K562 (cell line): ENCODE data around the gene GTPBP6. TPM values are rescaled to one million over a fixed set of nuclear protein-coding genes. Genes with fewer than 3 reads are reported as not detected.

ENCODE experiments used
- CREBBP ChIP-seq: IDR thresholded peaks from one replicate; pipeline ENCODE4 v1.6.1; 2012; ENCODE audit warnings: low read depth, mild to moderate bottlenecking, control low read depth, inconsistent platforms, low read length
- CSDE1 ChIP-seq, 2 experiments: fragments of 450-650 bp; IDR thresholded peaks; 2 replicates each; pipeline ENCODE4 v1.6.1; 2016; ENCODE audit warnings: mild to moderate bottlenecking in 1 of 2
- EZH2 ChIP-seq: IDR thresholded peaks from 2 replicates; pipeline ENCODE4 v1.6.1; 2012; ENCODE audit warnings: low read depth, mild to moderate bottlenecking, inconsistent platforms, low read length, borderline replicate concordance
- FIP1L1 ChIP-seq: fragments of 200-400 bp; formaldehyde crosslinking; IDR thresholded peaks from 2 replicates; pipeline ENCODE4 v1.6.1; 2018; ENCODE audit warnings: mild to moderate bottlenecking, low read depth, low read length; ENCODE audit not compliant: poor library complexity, severe bottlenecking
- HMG20A ChIP-seq: fragments of 450-650 bp; formaldehyde crosslinking; conservative IDR thresholded peaks from 2 replicates; pipeline ENCODE4 v1.4.0; 2020; ENCODE audit warnings: mild to moderate bottlenecking, mixed read lengths
- HOXB6 ChIP-seq: fragments of 250-450 bp; sonication (Bioruptor Pico); IDR thresholded peaks from 2 replicates; pipeline ENCODE4 v1.5.1; 2022; ENCODE audit warnings: mild to moderate bottlenecking, borderline replicate concordance
- HSF4 ChIP-seq: fragments of 250-450 bp; sonication (Bioruptor Pico); IDR thresholded peaks from 2 replicates; pipeline ENCODE4 v2.1.2; 2022; ENCODE audit warnings: mild to moderate bottlenecking, moderate library complexity, borderline replicate concordance
- KHSRP ChIP-seq: fragments of 450-650 bp; IDR thresholded peaks from 2 replicates; pipeline ENCODE4 v1.6.1; 2017
- NBN ChIP-seq: fragments of 450-650 bp; IDR thresholded peaks from 2 replicates; pipeline ENCODE4 v1.6.1; 2016; ENCODE audit warnings: low read depth, mild to moderate bottlenecking
- NCOR1 ChIP-seq: fragments of 450-650 bp; IDR thresholded peaks from 2 replicates; pipeline ENCODE4 v1.6.1; 2016; ENCODE audit warnings: mild to moderate bottlenecking, moderate library complexity
- NR2C2 ChIP-seq, 2 experiments: fragments of 200-800 bp in 1 of 2; sonication (Bioruptor generic) in 1 of 2; sonication (generic) in 1 of 2; formaldehyde crosslinking in 1 of 2; IDR thresholded peaks; 2 replicates each; pipeline versions ENCODE4 v1.6.1 to v1.8.0; 2016 to 2022; ENCODE audit warnings: mild to moderate bottlenecking in 1 of 2, missing compliant biosample characterization in 1 of 2, missing genetic modification characterization in 1 of 2, missing genetic modification reagents in 1 of 2
- NR2F6 ChIP-seq: fragments of 450-650 bp; formaldehyde crosslinking; IDR thresholded peaks from 2 replicates; pipeline ENCODE4 v1.4.0; 2020; ENCODE audit warnings: mild to moderate bottlenecking
- PURB ChIP-seq: sonication (generic); formaldehyde crosslinking; IDR thresholded peaks from 2 replicates; pipeline ENCODE4 v1.9.0; 2021; ENCODE audit warnings: low read depth, mild to moderate bottlenecking, missing genetic modification reagents
- SMAD3 ChIP-seq: fragments of 450-650 bp; formaldehyde crosslinking; conservative IDR thresholded peaks from 2 replicates; pipeline ENCODE4 v1.4.0; 2020; ENCODE audit warnings: mild to moderate bottlenecking
- SRSF1 ChIP-seq: fragments of 200-400 bp; formaldehyde crosslinking; IDR thresholded peaks from 2 replicates; pipeline ENCODE4 v1.6.1; 2017; ENCODE audit warnings: mild to moderate bottlenecking, low read depth, low read length, moderate library complexity
- TCF7L2 ChIP-seq: fragments of 150-350 bp; IDR thresholded peaks from 2 replicates; pipeline ENCODE4 v1.6.1; 2016; ENCODE audit warnings: low read depth, mild to moderate bottlenecking, low read length, moderate library complexity
- XRCC5 ChIP-seq: fragments of 200-400 bp; formaldehyde crosslinking; IDR thresholded peaks from 2 replicates; pipeline ENCODE4 v1.6.1; 2017; ENCODE audit warnings: low read depth, mild to moderate bottlenecking, low read length
- ZKSCAN1 ChIP-seq: fragments of 150-350 bp; IDR thresholded peaks from 2 replicates; pipeline ENCODE4 v1.6.1; 2016; ENCODE audit warnings: low read depth, low read length
- ZNF224 ChIP-seq: sonication (generic); formaldehyde crosslinking; IDR thresholded peaks from 2 replicates; pipeline ENCODE4 v1.8.0; 2022; ENCODE audit warnings: mild to moderate bottlenecking, missing genetic modification reagents
- ZNF778 ChIP-seq: fragments of 450-650 bp; formaldehyde crosslinking; IDR thresholded peaks from 2 replicates; pipeline ENCODE4 v1.4.0; 2020; ENCODE audit warnings: mild to moderate bottlenecking, moderate library complexity
- polyA plus RNA-seq, 8 experiments: library from polyadenylated mRNA; depleted of rRNA in 4 of 8; stranded (reverse) in 5 of 8; unstranded in 3 of 8; fragments of >200 nt; fragmentation: Nextera tagmentation in 2 of 8; fragmentation: Illumina TruSeq in 1 of 8; extraction: Ambion mirVana in 2 of 8; extraction: Trizol in 1 of 8; gene quantifications; 2 replicates each; pipeline versions ENCODE4 v1.2.1 to v1.2.3, GENCODE V29; 2011 to 2014; ENCODE audit warnings: inconsistent platforms in 1 of 8, missing spikeins in 1 of 8
- total RNA-seq, 7 experiments: library from RNA; depleted of rRNA in 6 of 7; stranded (reverse); fragments of >200 nt in 6 of 7; fragmentation: Illumina TruSeq in 2 of 7; extraction: Trizol in 2 of 7; gene quantifications; 2 replicates each; pipeline versions ENCODE4 v1.2.1 to v1.2.3, GENCODE V29; 2011 to 2021; ENCODE audit warnings: low replicate concordance in 1 of 7
- TF ChIP-seq, protein P1 (sequence below): fragments of 450-650 bp; IDR thresholded peaks from 2 replicates; pipeline ENCODE4 v1.6.1; 2018; ENCODE audit not compliant: partially characterized antibody
- TF ChIP-seq, protein P2 (sequence below): fragments of 250-450 bp; sonication (Bioruptor Pico); IDR thresholded peaks from 2 replicates; pipeline ENCODE4 v1.8.0; 2021; ENCODE audit warnings: moderate library complexity, mild to moderate bottlenecking, inconsistent platforms
- TF ChIP-seq, protein P3 (sequence below): fragments of 450-650 bp; IDR thresholded peaks from 2 replicates; pipeline ENCODE4 v1.6.1; 2016

GTPBP6 gene
- total and polyA plus RNA-seq, 9 of the 15 experiments (the other 6 are each of a cell fraction or from before 2014, with no cell fraction given): 0.24 to 35.2 (median 8.0) TPM

DNA sequence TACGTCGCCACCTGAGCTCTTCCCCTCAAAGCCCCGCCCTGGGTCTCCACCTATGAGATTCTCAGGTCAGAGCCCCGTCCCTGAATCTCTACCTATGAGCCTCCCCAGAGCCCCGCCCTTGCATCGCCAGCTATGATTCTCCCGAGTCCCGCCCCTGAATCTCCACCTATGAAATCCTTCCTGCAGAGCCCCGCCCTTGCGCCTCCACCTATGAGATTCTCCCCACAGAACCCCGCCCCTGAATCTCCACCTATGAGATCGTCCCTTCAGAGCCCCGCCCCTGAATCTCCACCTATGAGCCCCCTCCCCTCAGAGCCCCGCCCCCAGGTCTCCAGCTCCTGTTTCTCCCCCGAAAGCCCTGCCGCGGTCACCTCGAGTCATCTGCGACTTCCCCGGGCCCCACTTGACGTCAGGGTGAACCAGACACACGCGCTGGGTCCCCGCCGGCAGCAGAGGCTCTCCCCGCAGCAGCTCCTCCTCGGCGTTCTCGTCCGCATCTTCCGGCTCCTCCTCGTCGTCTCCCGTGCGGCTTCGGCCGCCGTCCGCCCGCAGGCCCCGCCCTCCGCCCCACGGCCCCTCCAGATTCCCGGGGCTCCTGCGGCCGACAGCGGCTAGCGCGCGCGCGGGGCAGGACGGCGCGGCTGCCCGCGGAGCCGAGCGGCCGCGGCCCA is 393 bp downstream of the GTPBP6 start (continued):
- TF ChIP-seq HSF4 (CRISPR knock-in tag) (no peak), ZNF224 (CRISPR knock-in tag) (no peak), PURB (CRISPR knock-in tag) (no peak), ZNF778 (CRISPR knock-in tag) (no peak), HMG20A (CRISPR knock-in tag) (no peak), XRCC5 (no peak), SMAD3 (CRISPR knock-in tag) (no peak), TCF7L2 (no peak), SRSF1 (no peak), HOXB6 (CRISPR knock-in tag) (no peak), CREBBP (no peak), FIP1L1 (no peak), KHSRP (no peak), ZKSCAN1 (no peak), EZH2 (no peak), CSDE1 (IDR thresholded peaks at IDR 0.05) (no peak), NR2C2 (CRISPR knock-in tag; IDR thresholded peaks at IDR 0.05) (no peak), NR2C2 (tag; IDR thresholded peaks at IDR 0.05) (no peak), NR2F6 (CRISPR knock-in tag) (no peak), NCOR1 (no peak), NBN (no peak)
- TF ChIP-seq, protein P1, sequence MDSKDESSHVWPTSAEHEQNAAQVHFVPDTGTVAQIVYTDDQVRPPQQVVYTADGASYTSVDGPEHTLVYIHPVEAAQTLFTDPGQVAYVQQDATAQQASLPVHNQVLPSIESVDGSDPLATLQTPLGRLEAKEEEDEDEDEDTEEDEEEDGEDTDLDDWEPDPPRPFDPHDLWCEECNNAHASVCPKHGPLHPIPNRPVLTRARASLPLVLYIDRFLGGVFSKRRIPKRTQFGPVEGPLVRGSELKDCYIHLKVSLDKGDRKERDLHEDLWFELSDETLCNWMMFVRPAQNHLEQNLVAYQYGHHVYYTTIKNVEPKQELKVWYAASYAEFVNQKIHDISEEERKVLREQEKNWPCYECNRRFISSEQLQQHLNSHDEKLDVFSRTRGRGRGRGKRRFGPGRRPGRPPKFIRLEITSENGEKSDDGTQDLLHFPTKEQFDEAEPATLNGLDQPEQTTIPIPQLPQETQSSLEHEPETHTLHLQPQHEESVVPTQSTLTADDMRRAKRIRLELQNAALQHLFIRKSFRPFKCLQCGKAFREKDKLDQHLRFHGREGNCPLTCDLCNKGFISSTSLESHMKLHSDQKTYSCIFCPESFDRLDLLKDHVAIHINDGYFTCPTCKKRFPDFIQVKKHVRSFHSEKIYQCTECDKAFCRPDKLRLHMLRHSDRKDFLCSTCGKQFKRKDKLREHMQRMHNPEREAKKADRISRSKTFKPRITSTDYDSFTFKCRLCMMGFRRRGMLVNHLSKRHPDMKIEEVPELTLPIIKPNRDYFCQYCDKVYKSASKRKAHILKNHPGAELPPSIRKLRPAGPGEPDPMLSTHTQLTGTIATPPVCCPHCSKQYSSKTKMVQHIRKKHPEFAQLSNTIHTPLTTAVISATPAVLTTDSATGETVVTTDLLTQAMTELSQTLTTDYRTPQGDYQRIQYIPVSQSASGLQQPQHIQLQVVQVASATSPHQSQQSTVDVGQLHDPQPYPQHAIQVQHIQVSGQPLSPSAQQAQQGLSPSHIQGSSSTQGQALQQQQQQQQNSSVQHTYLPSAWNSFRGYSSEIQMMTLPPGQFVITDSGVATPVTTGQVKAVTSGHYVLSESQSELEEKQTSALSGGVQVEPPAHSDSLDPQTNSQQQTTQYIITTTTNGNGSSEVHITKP: no peak
- TF ChIP-seq, protein P2, sequence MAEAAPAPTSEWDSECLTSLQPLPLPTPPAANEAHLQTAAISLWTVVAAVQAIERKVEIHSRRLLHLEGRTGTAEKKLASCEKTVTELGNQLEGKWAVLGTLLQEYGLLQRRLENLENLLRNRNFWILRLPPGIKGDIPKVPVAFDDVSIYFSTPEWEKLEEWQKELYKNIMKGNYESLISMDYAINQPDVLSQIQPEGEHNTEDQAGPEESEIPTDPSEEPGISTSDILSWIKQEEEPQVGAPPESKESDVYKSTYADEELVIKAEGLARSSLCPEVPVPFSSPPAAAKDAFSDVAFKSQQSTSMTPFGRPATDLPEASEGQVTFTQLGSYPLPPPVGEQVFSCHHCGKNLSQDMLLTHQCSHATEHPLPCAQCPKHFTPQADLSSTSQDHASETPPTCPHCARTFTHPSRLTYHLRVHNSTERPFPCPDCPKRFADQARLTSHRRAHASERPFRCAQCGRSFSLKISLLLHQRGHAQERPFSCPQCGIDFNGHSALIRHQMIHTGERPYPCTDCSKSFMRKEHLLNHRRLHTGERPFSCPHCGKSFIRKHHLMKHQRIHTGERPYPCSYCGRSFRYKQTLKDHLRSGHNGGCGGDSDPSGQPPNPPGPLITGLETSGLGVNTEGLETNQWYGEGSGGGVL (CRISPR knock-in tag): no peak
- TF ChIP-seq, protein P3, sequence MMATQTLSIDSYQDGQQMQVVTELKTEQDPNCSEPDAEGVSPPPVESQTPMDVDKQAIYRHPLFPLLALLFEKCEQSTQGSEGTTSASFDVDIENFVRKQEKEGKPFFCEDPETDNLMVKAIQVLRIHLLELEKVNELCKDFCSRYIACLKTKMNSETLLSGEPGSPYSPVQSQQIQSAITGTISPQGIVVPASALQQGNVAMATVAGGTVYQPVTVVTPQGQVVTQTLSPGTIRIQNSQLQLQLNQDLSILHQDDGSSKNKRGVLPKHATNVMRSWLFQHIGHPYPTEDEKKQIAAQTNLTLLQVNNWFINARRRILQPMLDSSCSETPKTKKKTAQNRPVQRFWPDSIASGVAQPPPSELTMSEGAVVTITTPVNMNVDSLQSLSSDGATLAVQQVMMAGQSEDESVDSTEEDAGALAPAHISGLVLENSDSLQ: no peak
